NT2/D1 (cell line): ENCODE results near the gene GMDS.

Source experiments
- SUZ12 ChIP-seq: IDR thresholded peaks from 2 replicates; pipeline ENCODE4 v1.6.1; 2011; ENCODE audit not compliant: insufficient read length, insufficient read depth; ENCODE audit errors: extremely low read depth
- YY1 ChIP-seq: IDR thresholded peaks from 2 replicates; pipeline ENCODE4 v1.6.1; 2011; ENCODE audit not compliant: insufficient read length, insufficient read depth
- ZNF274 ChIP-seq: IDR thresholded peaks from 2 replicates; pipeline ENCODE4 v1.6.1; 2011; ENCODE audit warnings: mild to moderate bottlenecking, low read depth, low read length

DNA sequence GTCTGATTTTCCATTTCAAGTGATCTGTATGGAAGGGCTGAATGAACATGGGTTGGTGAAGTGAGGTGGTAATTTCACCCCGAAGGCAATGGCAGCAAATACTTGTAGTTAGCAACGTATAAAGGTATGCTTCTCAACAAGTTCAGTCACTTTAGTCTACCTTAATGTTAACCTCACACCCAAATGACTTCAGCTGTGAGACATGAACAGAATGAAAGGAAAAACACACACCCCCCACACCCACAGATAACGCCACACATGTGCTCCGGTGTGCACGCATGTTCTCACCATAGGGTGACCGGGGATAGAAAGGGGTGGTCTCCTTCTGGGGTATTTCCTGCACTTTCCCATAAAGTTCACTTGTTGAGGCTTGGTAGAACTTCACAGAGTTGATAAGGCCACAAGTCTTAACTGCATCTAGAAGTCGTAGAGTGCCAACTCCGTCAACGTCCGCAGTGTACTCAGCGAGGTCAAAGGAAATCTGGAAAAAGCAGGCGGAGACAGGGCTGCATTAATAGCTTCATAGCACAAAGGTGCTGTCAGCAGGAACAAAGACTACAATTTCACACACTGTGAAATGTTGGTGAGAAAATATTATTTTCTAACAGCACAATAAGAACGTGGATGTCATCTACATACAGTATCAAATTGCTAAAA, 284.8 kb downstream of the GMDS start:
- no peak for TF ChIP-seq ZNF274
- no peak for TF ChIP-seq SUZ12
- no peak for TF ChIP-seq YY1
